Activated gamma-delta T cell (primary cell): Measurements from ENCODE around the gene HPSE.

Experiments
- DNase-seq: peaks from one replicate; lab custom pipeline; 2025; lab: John Stamatoyannopoulos, UW

HPSE gene

DNA sequence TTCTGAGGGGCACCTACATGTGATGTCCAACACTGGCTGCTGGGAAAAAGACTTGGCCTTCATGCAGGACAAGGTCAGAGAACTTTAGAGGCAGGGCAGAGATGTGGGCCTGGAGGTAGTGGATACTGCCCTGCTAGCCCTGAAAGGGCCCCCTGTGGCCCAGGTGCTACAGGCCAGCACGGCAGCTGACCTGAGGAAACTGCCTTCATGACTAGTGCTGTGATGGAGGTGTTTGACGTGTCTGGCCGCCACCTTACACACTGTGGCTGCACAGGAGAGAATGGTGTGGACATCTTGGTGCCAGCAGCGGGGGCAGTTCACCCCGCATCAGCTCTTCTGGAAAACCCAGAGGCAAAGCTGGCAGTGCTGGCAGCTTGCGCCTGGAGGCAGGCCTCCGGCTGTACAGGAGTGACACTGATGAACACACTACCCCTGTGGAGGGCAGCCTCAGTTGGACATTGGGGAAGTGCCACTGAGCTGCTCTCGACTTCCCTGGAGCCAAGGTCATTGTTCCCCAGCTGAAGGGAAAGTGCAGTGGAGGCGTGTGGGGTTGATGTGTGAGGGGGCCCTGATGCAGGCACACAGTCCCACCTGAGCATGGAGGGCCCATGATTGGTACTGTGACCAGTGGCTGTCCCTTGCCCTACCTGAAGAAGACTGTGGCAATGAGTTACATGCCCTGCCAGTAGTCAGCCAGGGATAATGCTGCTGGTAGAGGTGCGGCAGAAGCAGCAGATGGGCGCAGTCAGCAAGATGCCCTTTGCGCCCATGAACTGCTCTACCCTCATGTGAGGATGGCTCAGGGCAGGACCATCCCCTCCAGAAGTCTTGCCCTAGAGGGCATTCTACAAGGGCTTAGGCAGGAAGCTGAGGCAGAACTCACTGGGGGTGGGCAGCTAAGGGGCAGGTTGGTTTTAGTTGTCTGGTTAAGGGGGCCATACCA lies 87.0 kb downstream of the HPSE start:
- DNase-seq: no peak
